Measurements from ENCODE around the gene LY9. TPM values are rescaled to one million over a fixed set of nuclear protein-coding genes. Genes with fewer than 3 reads are reported as not detected.

LY9 gene
- polyA plus RNA-seq, 3 donors: 1.4 to 2.7 (median 1.7) TPM

- H3K27ac Mint-ChIP-seq: peak overlapping the region in 1 of 7 donors; percentile 6
- H3K9me3 Mint-ChIP-seq: peaks cover 0 to 9% (median 2%) of the 10 kb centered on the region in 7 donors
- Histone ChIP-seq H3K27ac (ENCODE audit: low read depth in 1 of 2, low read length in 2 of 2) (no peak overlapping the region), H3K9ac (ENCODE audit: insufficient read depth, low read length, poor library complexity, severe bottlenecking) (no peak overlapping the region), H3K4me1 (ENCODE audit: control insufficient read depth in 1 of 2, insufficient read depth in 2 of 2, low read length in 2 of 2) (peaks cover 13 to 14% of the 10 kb centered on the region in 2 donors), H2AFZ (ENCODE audit: insufficient read depth, low read depth, low read length, poor library complexity, severe bottlenecking) (no peak overlapping the region), H3K9me3 (replicated peaks in 1 of 2; ENCODE audit: control insufficient read depth in 1 of 2, insufficient read depth in 1 of 2, low read length in 2 of 2) (no peaks in the 10 kb centered on the region), H3K79me2 (ENCODE audit: insufficient read depth, low read length) (no peaks in the 10 kb centered on the region), H4K20me1 (ENCODE audit: insufficient read depth, low read length) (no peaks in the 10 kb centered on the region), H3K4me2 (replicated peaks; ENCODE audit: extremely low read depth, low read length, poor library complexity, severe bottlenecking) (no peak overlapping the region), H3K4me3 (replicated peaks in 1 of 3; ENCODE audit: low read depth in 2 of 3, low read length in 3 of 3) (no peak overlapping the region), H3K27me3 (ENCODE audit: control insufficient read depth in 2 of 2, insufficient read depth in 2 of 2, low read length in 2 of 2) (no peaks in the 10 kb centered on the region), H3K36me3 (replicated peaks in 1 of 2; ENCODE audit: control insufficient read depth in 1 of 2, insufficient read depth in 2 of 2, low read length in 2 of 2) (no peaks in the 10 kb centered on the region)
- TF ChIP-seq CTCF (IDR thresholded peaks at IDR 0.05): no peak
- WGBS (ENCODE audit: insufficient coverage): no CpG with 5 or more reads among the region's 4 CpGs
- peaks cover 20% of the 10 kb centered on the region for H3K4me1 Mint-ChIP-seq
- intact Hi-C loops (cut with micrococcal nuclease): no loop called here
- H3K36me3 Mint-ChIP-seq: peaks cover 0 to 3% of the 10 kb centered on the region in 2 donors
- peaks cover 0 to 8% (median 3%) of the 10 kb centered on the region in 3 donors for H3K27me3 Mint-ChIP-seq (ENCODE audit: low read depth in 3 of 3)
- no peak for DNase-seq
- H3K4me3 Mint-ChIP-seq: no peak overlapping the region
Observed at GRCh38 chr1:160800645-160801408, 4.9 kb downstream of the LY9 start.

- H3K4me1 ChIP-seq (ENCODE audit: control insufficient read depth in 1 of 2, insufficient read depth in 2 of 2, low read length in 2 of 2): peaks cover under 1 to 2% of the 10 kb centered on the region in 2 donors
- H3K9ac ChIP-seq (ENCODE audit: insufficient read depth, low read length, poor library complexity, severe bottlenecking): no peak overlapping the region
- Mint-ChIP-seq H3K36me3 (peaks cover 0 to 11% of the 10 kb centered on the region in 2 donors), H3K4me1 (peaks cover 11% of the 10 kb centered on the region), H3K4me3 (no peak overlapping the region), H3K27ac (no peak overlapping the region), H3K9me3 (peaks cover 2 to 19% (median 10%) of the 10 kb centered on the region in 7 donors), H3K27me3 (ENCODE audit: low read depth in 3 of 3) (peaks cover 0 to 7% (median 3%) of the 10 kb centered on the region in 3 donors)
- no peaks in the 10 kb centered on the region for H4K20me1 ChIP-seq (ENCODE audit: insufficient read depth, low read length)
- 98% methylated on average over 41 of the region's 43 CpGs for WGBS (ENCODE audit: insufficient coverage)
- no peak overlapping the region for H3K4me3 ChIP-seq (replicated peaks in 1 of 3; ENCODE audit: low read depth in 2 of 3, low read length in 3 of 3)
- H3K79me2 ChIP-seq (ENCODE audit: insufficient read depth, low read length): no peaks in the 10 kb centered on the region
- H3K27me3 ChIP-seq (ENCODE audit: control insufficient read depth in 2 of 2, insufficient read depth in 2 of 2, low read length in 2 of 2): no peaks in the 10 kb centered on the region
- intact Hi-C loops (cut with micrococcal nuclease): no loop called here
- H3K27ac ChIP-seq (ENCODE audit: low read depth in 1 of 2, low read length in 2 of 2): no peak overlapping the region
- H2AFZ ChIP-seq (ENCODE audit: insufficient read depth, low read depth, low read length, poor library complexity, severe bottlenecking): no peak overlapping the region
- no peak for TF ChIP-seq CTCF (IDR thresholded peaks at IDR 0.05)
- peaks cover 0 to 8% of the 10 kb centered on the region in 2 donors for H3K9me3 ChIP-seq (replicated peaks in 1 of 2; ENCODE audit: control insufficient read depth in 1 of 2, insufficient read depth in 1 of 2, low read length in 2 of 2)
- DNase-seq: no peak
- no peaks in the 10 kb centered on the region for H3K36me3 ChIP-seq (replicated peaks in 1 of 2; ENCODE audit: control insufficient read depth in 1 of 2, insufficient read depth in 2 of 2, low read length in 2 of 2)
- H3K4me2 ChIP-seq (replicated peaks; ENCODE audit: extremely low read depth, low read length, poor library complexity, severe bottlenecking): no peak overlapping the region
Observed at GRCh38 chr1:160801836-160802580, 6.0 kb downstream of the LY9 start.

Data from CD14-positive monocyte (primary cell).